Right lobe of liver (tissue), 6 donors: ENCODE data around the gene RNF145. TPM values are rescaled to one million over a fixed set of nuclear protein-coding genes. Genes with fewer than 3 reads are reported as not detected.
A peak's percentile ranks its signal among the peaks of the same experiment; 100 is the strongest.

Source experiments
- ATAC-seq, 4 donors: fragments of 200-7000 bp; cut with Tn5 transposase; one replicate each; pipeline ENCODE4 v1.9.1; 2020; ENCODE audit warnings: mild to moderate bottlenecking in 4 of 4, moderate library complexity in 4 of 4
- DNase-seq, 3 donors: peaks; one replicate each; pipeline ENCODE4 v3.0.0-alpha.2; 2020
- H3K27ac ChIP-seq, 3 donors: fragments of 200-600 bp; one replicate each; pipeline ENCODE4 v1.8.0; 2022
- H3K27me3 ChIP-seq, 2 donors: fragments of 200-600 bp; one replicate each; pipeline ENCODE4 v1.8.0; 2022
- H3K36me3 ChIP-seq, 4 donors: fragments of 200-600 bp; sonication (generic) in 1 of 4; one replicate each; pipeline versions ENCODE4 v1.5.1 to v1.8.0; 2017 to 2022; ENCODE audit warnings: control low read depth in 1 of 4
- H3K4me1 ChIP-seq, 4 donors: fragments of 200-600 bp; sonication (generic) in 1 of 4; one replicate each; pipeline versions ENCODE4 v1.5.1 to v1.8.0; 2017 to 2022; ENCODE audit warnings: control low read depth in 1 of 4
- H3K4me3 ChIP-seq, 3 donors: fragments of 200-600 bp; one replicate each; pipeline ENCODE4 v1.8.0; 2022
- H3K9me3 ChIP-seq, 4 donors: fragments of 200-600 bp; sonication (generic) in 1 of 4; one replicate each; pipeline versions ENCODE4 v1.5.1 to v1.8.0; 2017 to 2022; ENCODE audit warnings: control low read depth in 1 of 4
- CTCF ChIP-seq, 4 donors: fragments of 200-600 bp in 3 of 4; fragments of 450-650 bp in 1 of 4; IDR thresholded peaks; one replicate each; pipeline versions ENCODE4 v1.5.1 to v1.8.0; 2016 to 2022; ENCODE audit warnings: antibody characterized with exemption in 4 of 4, mild to moderate bottlenecking in 2 of 4
- POLR2A ChIP-seq: fragments of 450-650 bp; IDR thresholded peaks from one replicate; pipeline ENCODE4 v1.6.1; 2017; ENCODE audit warnings: antibody characterized with exemption, mild to moderate bottlenecking
- WGBS: methylation state at CpG from one replicate; pipeline ENCODE4 v1.1.6; 2018; ENCODE audit warnings: low coverage, low lambda C conversion rate; ENCODE audit not compliant: insufficient coverage; ENCODE audit errors: missing lambda C conversion rate; 5-methylcytosine and 5-hydroxymethylcytosine counted together
- intact Hi-C, 2 donors: fragments of 100-400 bp; cut with DNase I; formaldehyde crosslinking; loops; one replicate each; pipeline versions ENCODE4 v1.11.2 to v1.14.1; 2022
- long read RNA-seq: library from polyadenylated mRNA; unstranded; transcript quantifications from one replicate; pipeline ENCODE4 v2.0.0, GENCODE V29; 2019
- total RNA-seq, 6 experiments: library from RNA; depleted of rRNA in 2 of 6; stranded (reverse); fragments of >200 nt in 2 of 6; fragmentation: NEBNext Ultra II Directional in 3 of 6; extraction: Animal tissue kit (Norgen Biotek cat#: 25700) in 3 of 6; gene quantifications; one replicate each; pipeline versions ENCODE4 v1.1.0 to v1.2.4, GENCODE V29; 2016 to 2023
- donor health status: DM: no; HTN: yes; CAD: no.
- donor health status: DM: no; HTN: no; CAD: no.
- donor health status: DM: no; HTN: no; CAD: no.
- donor health status: DM: no; HTN: yes; CAD: no.
- donor health status: DM: no; HTN: yes; CAD: no.

The RNF145 gene
- 10 to 100 TPM in 5 of 6 experiments, 1 to 10 TPM in 1; 7.2 to 20.9 (median 10.6) TPM for total RNA-seq
- long read RNA-seq, partial matches to known transcripts = 0 of 1 reads
- long read RNA-seq, other reads (novel, unspliced or antisense) = 1 of 1 reads

GRCh38 chr5:159209438-159210209 lies at the start of gene RNF145:
RNF145 (minus strand) TSS chr5:159209553; CDS start chr5:159203617, 5,936 bp downstream.
- H3K4me1 ChIP-seq = peaks cover 0 to 11% (median 0%) of the 10 kb centered on the region in 4 donors
- H3K4me3 ChIP-seq = peak within 1 kb of the TSS; percentile 78 to 82 (median 80)
- ATAC-seq = peak; percentile 80 to 89 (median 86)
- no peaks in the 10 kb centered on the region for H3K36me3 ChIP-seq
- peak within 1 kb of the TSS; percentile 81 to 94 (median 89) for H3K27ac ChIP-seq
- peak; percentile 53 for TF ChIP-seq POLR2A
- TF ChIP-seq CTCF (IDR thresholded peaks at IDR 0.05) = no peak
- peak; percentile 90 to 93 (median 90) for DNase-seq
- WGBS = 2% methylated on average over 6 of the region's 65 CpGs
- H3K27me3 ChIP-seq = no peaks in the 10 kb centered on the region
- intact Hi-C loops = no loop called here
- no peaks in the 10 kb centered on the region for H3K9me3 ChIP-seq

GRCh38 chr5:159258361-159258760 lies 49.0 kb upstream of the RNF145 start:
- WGBS = 79% methylated on average over 2 of the region's 2 CpGs
- ATAC-seq = no peak
- H3K4me3 ChIP-seq = no peak overlapping the region
- intact Hi-C loops = no loop called here
- H3K4me1 ChIP-seq = peaks cover 0 to 4% (median 0%) of the 10 kb centered on the region in 4 donors
- H3K27me3 ChIP-seq = no peaks in the 10 kb centered on the region
- no peak overlapping the region for H3K27ac ChIP-seq
- H3K9me3 ChIP-seq = no peaks in the 10 kb centered on the region
- DNase-seq = no peak
- TF ChIP-seq POLR2A = no peak
- TF ChIP-seq CTCF (IDR thresholded peaks at IDR 0.05) = no peak
- no peaks in the 10 kb centered on the region for H3K36me3 ChIP-seq

GRCh38 chr5:159257629-159258283 lies 48.4 kb upstream of the RNF145 start:
- TF ChIP-seq CTCF (IDR thresholded peaks at IDR 0.05) (peak in 1 of 4 donors; percentile 4), POLR2A (no peak)
- no peak overlapping the region for H3K4me3 ChIP-seq
- no peak for DNase-seq
- no peak overlapping the region for H3K27ac ChIP-seq
- H3K36me3 ChIP-seq = no peaks in the 10 kb centered on the region
- H3K4me1 ChIP-seq = peaks cover 0 to 4% (median 0%) of the 10 kb centered on the region in 4 donors
- no peak for ATAC-seq
- H3K27me3 ChIP-seq = no peaks in the 10 kb centered on the region
- WGBS = 56% methylated on average over 6 of the region's 6 CpGs
- intact Hi-C loops = no loop called here
- H3K9me3 ChIP-seq = no peaks in the 10 kb centered on the region

GRCh38 chr5:159257007-159257406 lies 47.7 kb upstream of the RNF145 start:
- Histone ChIP-seq H3K36me3 (no peaks in the 10 kb centered on the region), H3K4me1 (no peaks in the 10 kb centered on the region), H3K4me3 (no peak overlapping the region), H3K27ac (no peak overlapping the region), H3K27me3 (no peaks in the 10 kb centered on the region), H3K9me3 (no peaks in the 10 kb centered on the region)
- DNase-seq (no peak), ATAC-seq (no peak)
- no peak for TF ChIP-seq POLR2A
- TF ChIP-seq CTCF (IDR thresholded peaks at IDR 0.05) = no peak
- intact Hi-C loops = no loop called here
